ENCODE data around the gene TOGARAM1. TPM values are rescaled to one million over a fixed set of nuclear protein-coding genes. Genes with fewer than 3 reads are reported as not detected.
A peak's percentile ranks its signal among the peaks of the same experiment; 100 is the strongest.

The TOGARAM1 gene
- polyA plus RNA-seq, 1 of the 3 experiments (the other 2 are of a cell fraction), result 2.1 TPM

GRCh38 chr14:44945264-44945663, 16.7 kb upstream of the TOGARAM1 start:
- H2AFZ ChIP-seq (ENCODE audit: low read depth), result no peak overlapping the region
- no peak overlapping the region for H3K9ac ChIP-seq
- CTCF ChIA-PET, result interaction anchor here (0.6 kb wide), 1 partner anchor 169 kb away, joined by 3 read pairs; no protein-coding TSS in a partner anchor
- H3K9me2 ChIP-seq, result no peaks in the 10 kb centered on the region
- H3F3A ChIP-seq (replicated peaks; ENCODE audit: insufficient read depth), result peaks cover 12% of the 10 kb centered on the region
- H3K4me2 ChIP-seq, result no peak overlapping the region
- no peaks in the 10 kb centered on the region for H3K27me3 ChIP-seq (ENCODE audit: insufficient read depth)
- WGBS (ENCODE audit: low lambda C conversion rate), result 50% methylated on average over 3 of the region's 4 CpGs
- no peak for DNase-seq
- TF ChIP-seq RCOR1 (IDR thresholded peaks at IDR 0.05; ENCODE audit: low read length) (no peak), RAD21 (IDR thresholded peaks at IDR 0.05; ENCODE audit: low read length) (no peak), GABPA (IDR thresholded peaks at IDR 0.05; ENCODE audit: low read depth) (no peak), POLR2AphosphoS5 (IDR thresholded peaks at IDR 0.05; ENCODE audit: low read depth, low read length) (no peak), PBX3 (IDR thresholded peaks at IDR 0.05) (peak; percentile 49), NFIC (IDR thresholded peaks at IDR 0.05; ENCODE audit: borderline replicate concordance) (peak; percentile 69), RXRA (IDR thresholded peaks at IDR 0.05; ENCODE audit: borderline replicate concordance, low read depth) (peak; percentile 12; the same call in 1 of the 2 replicates), TAF1 (IDR thresholded peaks at IDR 0.05; ENCODE audit: borderline replicate concordance, low read depth, low read length) (no peak), FOSL2 (IDR thresholded peaks at IDR 0.05; ENCODE audit: borderline replicate concordance, low read depth) (0 out of 2 replicates have a peak, but pooled peaks have one; percentile 18), FOXJ3 (CRISPR knock-in tag; IDR thresholded peaks at IDR 0.05) (no peak), MEF2A (IDR thresholded peaks at IDR 0.05; ENCODE audit: borderline replicate concordance, low read depth) (no peak), ELF1 (IDR thresholded peaks at IDR 0.05) (no peak), TEAD4 (IDR thresholded peaks at IDR 0.05; ENCODE audit: borderline replicate concordance, insufficient read depth) (peak; percentile 63; the same call in 1 of the 2 replicates), YY1 (IDR thresholded peaks at IDR 0.05; ENCODE audit: low read depth) (no peak), JUND (IDR thresholded peaks at IDR 0.05) (peak; percentile 38), TCF12 (IDR thresholded peaks at IDR 0.05) (peak; percentile 83), SIN3A (IDR thresholded peaks at IDR 0.05; ENCODE audit: borderline replicate concordance, low read depth, low read length) (no peak), MXI1 (IDR thresholded peaks at IDR 0.05; ENCODE audit: low read depth, low read length) (no peak), EP300 (IDR thresholded peaks at IDR 0.05; ENCODE audit: borderline replicate concordance in 1 of 2, low read depth in 1 of 2, low read length in 1 of 2) (peak in 1 of 2 experiments; percentile 42; a peak in 1 of 4 replicates), EZH2phosphoT487 (IDR thresholded peaks at IDR 0.05; ENCODE audit: borderline replicate concordance, low read depth) (no peak), NRF1 (IDR thresholded peaks at IDR 0.05; ENCODE audit: low read depth, low read length) (no peak)
- TF ChIP-seq, protein P1, sequence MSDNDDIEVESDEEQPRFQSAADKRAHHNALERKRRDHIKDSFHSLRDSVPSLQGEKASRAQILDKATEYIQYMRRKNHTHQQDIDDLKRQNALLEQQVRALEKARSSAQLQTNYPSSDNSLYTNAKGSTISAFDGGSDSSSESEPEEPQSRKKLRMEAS (IDR thresholded peaks at IDR 0.05; ENCODE audit: low read depth), result peak; percentile 44; the same call in 1 of the 2 replicates
- TF ChIP-seq, protein P2, sequence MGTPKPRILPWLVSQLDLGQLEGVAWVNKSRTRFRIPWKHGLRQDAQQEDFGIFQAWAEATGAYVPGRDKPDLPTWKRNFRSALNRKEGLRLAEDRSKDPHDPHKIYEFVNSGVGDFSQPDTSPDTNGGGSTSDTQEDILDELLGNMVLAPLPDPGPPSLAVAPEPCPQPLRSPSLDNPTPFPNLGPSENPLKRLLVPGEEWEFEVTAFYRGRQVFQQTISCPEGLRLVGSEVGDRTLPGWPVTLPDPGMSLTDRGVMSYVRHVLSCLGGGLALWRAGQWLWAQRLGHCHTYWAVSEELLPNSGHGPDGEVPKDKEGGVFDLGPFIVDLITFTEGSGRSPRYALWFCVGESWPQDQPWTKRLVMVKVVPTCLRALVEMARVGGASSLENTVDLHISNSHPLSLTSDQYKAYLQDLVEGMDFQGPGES (IDR thresholded peaks at IDR 0.05; ENCODE audit: low read depth, low read length), result no peak
- no peaks in the 10 kb centered on the region; a peak in 1 of 4 replicates for H3K4me1 ChIP-seq (ENCODE audit: control insufficient read depth in 1 of 2, insufficient read depth in 2 of 2, low read depth in 1 of 2, low read length in 1 of 2)
- no peak overlapping the region for H3K4me3 ChIP-seq (ENCODE audit: low read depth in 2 of 2, low read length in 1 of 2)
- no peaks in the 10 kb centered on the region for H4K20me1 ChIP-seq (ENCODE audit: insufficient read depth)
- peaks cover 6 to 10% of the 10 kb centered on the region in 2 experiments for H3K36me3 ChIP-seq (replicated peaks in 1 of 2; ENCODE audit: control insufficient read depth in 1 of 2, insufficient read depth in 2 of 2, low read length in 1 of 2)
- H3K27ac ChIP-seq (ENCODE audit: low read depth in 2 of 2, low read length in 1 of 2), result peak overlapping the region; percentile 39 to 46; a peak in 2 of 4 replicates
- peaks cover 27% of the 10 kb centered on the region for H3K79me2 ChIP-seq (ENCODE audit: insufficient read depth)
- POLR2A ChIA-PET, result no interaction called here
- no peaks in the 10 kb centered on the region for H3K9me3 ChIP-seq
